GM19455 (cell line): Measurements from ENCODE around the gene MCCD1.
"Not testable (repeated sequence)": the region's sequence is repeated elsewhere in the genome, so short reads cannot be mapped to it uniquely, and the experiment has no call there.

Source experiments
- ATAC-seq: cut with Tn5 transposase; IDR thresholded peaks from one replicate; pipeline ENCODE4 v1.9.1; 2021; ENCODE audit not compliant: unreplicated experiment

MCCD1 gene

GRCh38 chr6:31528821-31529328, at the start of gene MCCD1:
Gene MCCD1, plus strand, starts transcription at chr6:31528962. Its CDS starts 53 bp downstream, at chr6:31529015.
- no peak for ATAC-seq

DNA sequence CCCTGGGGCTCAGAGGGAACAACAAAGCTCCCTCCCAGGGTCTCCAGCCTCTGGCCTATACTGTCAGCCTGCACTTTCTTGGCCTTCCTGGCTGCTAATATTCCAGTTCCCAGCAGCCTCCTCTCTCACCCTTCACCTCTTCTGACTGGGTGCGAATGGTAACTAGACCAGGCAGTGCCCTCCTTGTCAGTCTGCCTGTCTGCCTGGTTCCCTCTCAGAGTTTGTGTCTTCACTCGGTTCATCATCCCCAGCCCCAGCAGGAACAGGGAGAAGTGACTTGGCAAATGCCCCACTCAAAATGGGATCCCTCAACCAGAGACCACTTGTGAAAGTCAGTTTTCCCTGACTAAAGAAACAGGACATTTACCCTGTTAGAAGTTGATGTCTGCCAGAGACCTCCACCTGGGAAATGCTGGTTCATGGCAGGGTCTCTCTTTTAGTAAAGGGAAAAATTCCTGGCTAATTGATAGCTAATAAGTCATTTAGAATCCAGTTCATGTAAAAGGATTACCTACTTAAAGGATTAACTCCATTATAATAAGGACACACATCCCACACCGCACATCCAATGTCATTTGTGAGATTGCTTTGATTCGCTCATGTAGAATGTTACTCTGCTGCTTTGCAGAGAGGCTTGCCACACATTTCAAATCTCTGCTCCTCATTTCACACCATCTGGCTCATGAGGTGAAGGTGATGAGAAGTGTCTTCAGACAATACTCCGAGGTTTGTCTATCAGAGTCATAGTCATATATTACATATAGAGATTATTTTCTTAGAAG, 49.4 kb upstream of the MCCD1 start:
- no peak for ATAC-seq

DNA sequence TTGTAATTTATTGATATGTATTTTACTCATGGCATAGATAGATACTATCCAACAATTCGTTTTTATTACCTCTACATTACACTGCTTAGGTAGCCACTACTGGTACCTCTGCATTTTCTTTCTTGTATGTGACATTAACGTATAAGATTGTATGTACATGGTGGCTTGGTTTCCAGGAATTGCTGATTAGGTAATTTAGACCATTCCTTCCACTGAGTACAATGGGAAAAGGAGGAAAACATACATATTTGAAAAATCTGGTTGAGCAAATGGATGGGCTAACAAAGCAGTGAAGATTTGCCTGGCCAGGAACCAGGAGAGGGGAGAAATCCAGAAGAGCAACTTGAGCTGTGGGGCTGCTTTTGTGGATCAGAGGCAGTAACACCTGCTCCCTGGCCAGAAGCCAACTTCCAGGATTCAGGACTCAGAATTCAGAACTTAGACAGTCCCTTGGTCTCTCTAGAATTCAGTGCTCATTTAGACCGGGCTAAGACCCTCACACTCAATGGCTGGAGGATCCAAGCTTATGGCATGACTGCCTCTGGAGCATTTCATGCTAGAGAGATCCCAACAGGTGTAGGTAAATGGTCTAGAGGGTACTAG, 48.7 kb upstream of the MCCD1 start:
- ATAC-seq, result no peak

- no peak for ATAC-seq
These were observed 48.2 kb upstream of the MCCD1 start for GRCh38 chr6:31480574-31480973.

DNA sequence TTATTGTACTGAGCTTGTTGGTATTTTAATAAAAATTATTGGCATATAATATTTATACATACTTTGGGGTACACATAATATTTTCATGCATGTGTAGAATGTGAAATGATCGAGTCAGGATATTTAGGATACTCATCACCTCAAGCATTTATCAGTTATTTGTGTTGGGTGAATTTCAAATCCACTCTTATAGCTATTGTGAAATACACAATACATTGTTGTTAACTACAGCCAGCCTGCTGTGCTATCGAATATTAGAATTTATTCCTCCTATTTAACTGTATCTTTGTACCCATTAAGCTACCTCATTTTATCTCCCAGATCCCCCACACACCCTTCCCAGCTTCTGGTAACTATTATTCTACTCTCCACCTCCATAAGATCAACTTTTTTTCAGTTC, 45.4 kb upstream of the MCCD1 start:
- ATAC-seq, result no peak

GRCh38 chr6:31485055-31485454, 43.7 kb upstream of the MCCD1 start:
- ATAC-seq, result no peak

- ATAC-seq, result not testable (repeated sequence)
These were observed 42.5 kb upstream of the MCCD1 start for GRCh38 chr6:31486065-31486837.

GRCh38 chr6:31487674-31488073, 41.1 kb upstream of the MCCD1 start:
- not testable (repeated sequence) for ATAC-seq

DNA sequence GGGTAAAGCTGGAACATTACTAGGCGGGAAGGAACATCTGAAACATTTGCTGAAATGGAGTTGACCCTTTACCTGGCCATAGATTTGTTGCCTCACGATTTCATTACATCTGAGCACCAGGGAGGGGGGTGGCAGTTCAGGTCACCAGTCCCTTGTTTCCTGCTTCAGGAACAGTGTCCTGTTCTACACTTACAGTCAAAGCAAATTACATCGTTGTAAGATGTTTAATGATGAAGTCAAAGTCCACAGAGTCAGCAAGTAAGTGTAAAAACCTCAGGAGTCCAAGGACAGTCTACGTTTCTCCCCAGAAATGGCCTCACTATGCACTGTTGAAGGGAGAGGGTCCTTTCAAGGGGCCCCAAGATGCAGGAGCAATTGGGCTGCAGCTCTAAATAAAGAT, 39.7 kb upstream of the MCCD1 start:
- no peak for ATAC-seq

DNA sequence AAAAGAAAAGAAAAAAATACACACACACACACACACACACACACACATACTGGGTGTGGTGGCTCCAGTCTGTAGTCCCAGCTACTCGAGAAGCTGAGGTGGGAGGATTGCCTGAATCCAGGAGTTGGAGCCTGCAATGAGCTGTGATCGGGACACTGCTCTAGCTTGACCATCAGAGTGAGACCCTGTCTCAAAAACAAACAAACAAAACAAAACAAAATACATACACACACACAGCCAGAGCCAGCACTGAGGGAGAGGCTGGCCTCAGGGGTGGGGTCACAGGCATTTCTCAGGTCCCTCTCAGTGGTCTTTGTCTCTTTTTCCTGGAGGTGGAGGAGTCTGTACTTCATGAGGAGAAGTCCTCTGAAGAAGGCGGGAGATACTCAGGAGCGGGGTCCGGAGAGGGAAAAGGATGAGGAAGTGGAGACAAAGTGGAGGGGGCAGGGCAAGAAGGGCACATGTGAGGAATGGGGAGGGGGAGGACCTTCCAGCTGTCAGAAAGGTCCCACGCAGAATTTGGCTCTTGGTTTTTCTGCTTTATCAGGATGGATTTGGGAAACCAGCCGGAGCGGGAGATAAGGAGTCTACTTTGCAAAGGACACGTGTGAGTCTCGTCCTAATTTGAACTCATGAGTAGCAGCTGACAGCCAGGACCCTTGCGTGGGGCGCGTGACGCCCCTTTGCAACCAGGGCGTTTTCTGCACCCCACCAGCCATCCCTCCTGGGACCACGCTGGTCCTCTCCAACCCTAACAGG, 38.5 kb upstream of the MCCD1 start:
- ATAC-seq, result no peak

- not testable (repeated sequence) for ATAC-seq
These were observed 35.2 kb upstream of the MCCD1 start for GRCh38 chr6:31493550-31493874.

GRCh38 chr6:31493875-31494694, 34.7 kb upstream of the MCCD1 start:
- ATAC-seq, result peak; percentile 33

GRCh38 chr6:31495580-31495979, 33.2 kb upstream of the MCCD1 start:
- no peak for ATAC-seq

DNA sequence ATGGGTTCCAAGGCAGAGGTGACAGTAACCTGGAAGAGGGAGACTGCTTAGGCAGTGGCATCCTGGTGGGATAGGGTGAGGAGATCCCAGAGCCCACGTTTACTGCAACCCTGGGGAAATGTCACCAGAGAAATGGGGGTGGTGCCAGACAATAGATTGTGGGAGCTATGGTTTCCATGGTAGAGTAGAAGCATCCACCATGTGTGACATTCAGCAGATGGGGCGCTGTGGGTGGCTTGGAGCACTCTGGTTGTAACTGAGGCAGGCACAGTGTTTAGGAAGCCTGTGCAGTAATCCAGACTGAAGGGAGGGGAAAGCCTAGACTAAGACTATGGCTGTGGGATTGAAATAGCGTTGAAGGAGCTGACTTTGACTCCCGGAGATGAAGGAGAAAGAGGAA, 31.9 kb upstream of the MCCD1 start:
- ATAC-seq, result not testable (repeated sequence)

DNA sequence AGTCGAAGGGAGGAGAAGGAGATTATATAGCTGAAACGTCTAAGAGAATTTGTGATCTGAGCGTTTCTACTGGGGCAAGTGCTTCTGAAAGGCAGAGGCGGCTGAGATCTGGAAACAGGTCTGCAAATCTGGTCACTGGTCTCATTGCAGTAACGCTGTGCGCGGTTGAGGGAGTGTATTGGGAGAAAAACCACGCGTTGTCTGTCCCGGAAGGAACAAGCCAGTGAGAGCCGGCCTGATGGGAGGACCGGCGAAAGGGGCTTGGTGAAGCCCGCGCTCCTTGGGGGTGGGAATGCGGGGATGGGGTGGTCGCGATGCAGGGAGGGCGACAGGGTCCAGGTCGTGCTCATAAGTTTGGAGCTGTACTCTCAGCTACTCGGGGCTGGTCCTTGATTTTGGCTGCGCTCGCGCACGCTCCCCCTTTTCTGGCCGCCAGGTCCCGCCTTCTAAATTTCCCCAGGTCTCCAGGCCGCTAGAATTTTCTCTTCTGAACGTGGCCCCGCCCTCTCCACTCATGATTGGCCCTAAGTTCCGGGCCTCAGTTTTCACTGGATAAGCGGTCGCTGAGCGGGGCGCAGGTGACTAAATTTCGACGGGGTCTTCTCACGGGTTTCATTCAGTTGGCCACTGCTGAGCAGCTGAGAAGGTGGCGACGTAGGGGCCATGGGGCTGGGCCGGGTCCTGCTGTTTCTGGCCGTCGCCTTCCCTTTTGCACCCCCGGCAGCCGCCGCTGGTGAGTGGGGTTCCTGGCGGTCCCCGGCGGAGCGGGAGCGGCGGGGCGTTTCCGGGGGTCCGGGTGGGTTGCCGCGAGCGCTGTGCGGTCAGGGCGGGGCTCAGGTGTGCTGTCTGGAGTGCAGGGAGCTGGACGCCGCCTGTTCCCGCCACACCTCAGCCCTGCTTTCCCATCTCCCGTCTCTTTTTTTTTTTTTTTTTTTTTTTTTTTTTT, 31.0 kb upstream of the MCCD1 start, which contains the start of gene MICB:
MICB (plus strand) TSS at position 615 of the 946 bp plus-strand sequence; CDS start at position 664, 49 bp downstream.
- no peak for ATAC-seq

- no peak for ATAC-seq
These were observed 30.0 kb upstream of the MCCD1 start for GRCh38 chr6:31498748-31499147.

DNA sequence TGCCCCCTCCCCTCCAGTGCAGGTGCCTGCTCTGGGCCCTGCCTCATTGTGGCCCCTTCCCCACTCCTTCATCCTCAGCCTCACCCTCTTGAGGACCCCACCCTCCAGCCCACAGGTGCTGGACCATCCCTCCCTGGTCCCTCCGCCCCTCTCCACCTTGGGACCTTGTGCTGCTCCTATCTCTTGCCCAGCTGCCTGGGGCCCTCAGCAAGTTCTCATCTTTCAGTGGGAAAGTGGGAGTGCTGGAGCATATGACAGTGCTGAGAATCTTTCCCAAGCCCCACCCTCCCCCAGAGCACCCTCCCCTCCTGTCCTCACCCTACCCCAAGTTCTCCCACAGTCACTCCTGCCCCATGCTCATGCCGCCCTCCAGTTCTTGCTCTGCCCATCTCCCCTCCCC, 29.1 kb upstream of the MCCD1 start:
- not testable (repeated sequence) for ATAC-seq

DNA sequence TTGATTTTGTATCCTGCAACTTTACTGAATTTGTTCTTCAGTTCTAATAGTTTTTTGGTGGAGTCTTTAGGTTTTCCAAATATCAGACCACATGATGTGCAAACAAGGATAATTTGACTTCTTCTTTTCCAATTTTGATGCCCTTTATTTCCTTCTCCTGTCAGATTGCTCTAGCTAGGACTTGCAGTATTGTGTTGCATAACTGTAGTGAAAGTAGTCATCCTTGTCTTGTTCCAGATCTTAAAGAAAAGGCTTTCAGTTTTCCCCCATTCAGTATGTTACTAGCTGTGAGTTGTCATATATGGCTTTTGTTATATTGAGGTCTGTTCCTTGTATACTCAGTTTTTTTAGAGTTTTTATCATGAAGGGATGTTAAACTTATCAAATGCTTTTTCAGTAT, 26.2 kb upstream of the MCCD1 start:
- ATAC-seq, result no peak

GRCh38 chr6:31509036-31509435, 19.7 kb upstream of the MCCD1 start:
- ATAC-seq, result not testable (repeated sequence)
